H1 (cell line): ENCODE results near the gene LRRC28. TPM values are rescaled to one million over a fixed set of nuclear protein-coding genes. Genes with fewer than 3 reads are reported as not detected.

ENCODE experiments used
- CTCF ChIA-PET: fragments of 300-600 bp; sonication (Branson Sonifier 250); formaldehyde crosslinking; loops from one replicate; lab custom pipeline; 2021; ENCODE audit not compliant: partially characterized antibody; lab: Charles Lee
- POLR2A ChIA-PET: fragments of 300-600 bp; sonication (Branson Sonifier 250); formaldehyde crosslinking; loops from one replicate; lab custom pipeline; 2021; ENCODE audit warnings: inconsistent platforms; ENCODE audit not compliant: partially characterized antibody; lab: Charles Lee
- DNase-seq, 2 experiments: peaks; one replicate each; pipeline versions ENCODE4 v3.0.0 to v3.0.0-alpha.2; 2010 to 2022; ENCODE audit warnings: low spot score in 2 of 2, low read depth in 1 of 2, mixed read lengths in 1 of 2
- FAIRE-seq: peaks from 2 replicates; lab custom pipeline; 2011; peaks lifted over from hg19 to GRCh38; lab: Jason Lieb, UNC
- H2AFZ ChIP-seq: 2 replicates; pipeline ENCODE4 v1.8.1; 2012; ENCODE audit warnings: low read length, inconsistent platforms
- H2AK5ac ChIP-seq: 2 replicates; pipeline ENCODE4 v1.6.1; 2013; ENCODE audit warnings: low read depth, low read length
- H2BK120ac ChIP-seq: replicated peaks from 2 replicates; pipeline ENCODE3; 2013; ENCODE audit warnings: low read depth, low read length, inconsistent platforms
- H2BK12ac ChIP-seq: 2 replicates; pipeline ENCODE4 v1.6.1; 2013; ENCODE audit warnings: low read depth, low read length
- H2BK15ac ChIP-seq: 2 replicates; pipeline ENCODE4 v1.6.1; 2013; ENCODE audit warnings: low read length
- H2BK20ac ChIP-seq: 2 replicates; pipeline ENCODE4 v1.6.1; 2013; ENCODE audit warnings: low read length
- H2BK5ac ChIP-seq: 2 replicates; pipeline ENCODE4 v1.6.1; 2013; ENCODE audit warnings: low read depth, low read length
- H3K14ac ChIP-seq: 2 replicates; pipeline ENCODE4 v1.6.1; 2013; ENCODE audit warnings: inconsistent platforms; ENCODE audit not compliant: insufficient read length
- H3K18ac ChIP-seq: 2 replicates; pipeline ENCODE4 v1.6.1; 2013; ENCODE audit warnings: low read length; ENCODE audit errors: extremely low read depth
- H3K23ac ChIP-seq: 2 replicates; pipeline ENCODE4 v1.6.1; 2013; ENCODE audit warnings: inconsistent platforms; ENCODE audit not compliant: insufficient read length
- H3K23me2 ChIP-seq: 2 replicates; pipeline ENCODE4 v1.6.1; 2013; ENCODE audit warnings: low read depth, low read length
- H3K27ac ChIP-seq: 2 replicates; pipeline ENCODE4 v1.6.1; 2011; ENCODE audit warnings: low read depth, low read length, inconsistent platforms
- H3K27me3 ChIP-seq, 4 experiments: replicated peaks in 1 of 4; 1 replicate in 1 of 4; 2 replicates in 3 of 4; pipeline versions ENCODE4 v1.6.1 to v1.8.1; 2011 to 2013; ENCODE audit warnings: low read length in 3 of 4, mild to moderate bottlenecking in 3 of 4, inconsistent platforms in 2 of 4, mixed read lengths in 2 of 4, moderate library complexity in 1 of 4; ENCODE audit not compliant: control insufficient read depth in 3 of 4, insufficient read depth in 3 of 4; ENCODE audit errors: extremely low read depth in 1 of 4
- H3K36me3 ChIP-seq, 4 experiments: 2 replicates each; pipeline versions ENCODE4 v1.6.1 to v1.8.1; 2011 to 2013; ENCODE audit warnings: mild to moderate bottlenecking in 4 of 4, low read length in 3 of 4, moderate library complexity in 2 of 4, control low read depth in 1 of 4, inconsistent platforms in 1 of 4; ENCODE audit not compliant: insufficient read depth in 4 of 4, control insufficient read depth in 2 of 4
- H3K4ac ChIP-seq: replicated peaks from 2 replicates; pipeline ENCODE3; 2013; ENCODE audit warnings: low read length, low read depth, mixed read lengths, inconsistent platforms; ENCODE audit not compliant: insufficient read length
- H3K4me1 ChIP-seq, 4 experiments: replicated peaks in 1 of 4; 1 replicate in 1 of 4; 2 replicates in 3 of 4; pipeline versions ENCODE4 v1.6.1 to v1.8.1; 2011 to 2013; ENCODE audit warnings: low read length in 3 of 4, inconsistent platforms in 2 of 4, mixed read lengths in 1 of 4; ENCODE audit not compliant: insufficient read depth in 4 of 4, control insufficient read depth in 3 of 4
- H3K4me2 ChIP-seq, 2 experiments: 2 replicates each; pipeline versions ENCODE4 v1.6.1 to v1.8.1; 2011 to 2013; ENCODE audit warnings: low read depth in 2 of 2, low read length in 2 of 2, control low read depth in 1 of 2, inconsistent platforms in 1 of 2, mild to moderate bottlenecking in 1 of 2; ENCODE audit not compliant: insufficient read depth in 1 of 2
- H3K4me3 ChIP-seq, 4 experiments: fragments of 200-600, 300-600 bp in 1 of 4; sonication (generic), shearing (Covaris generic), sonication (Bioruptor Twin) in 1 of 4; 2 replicates each; pipeline versions ENCODE4 v1.5.1 to v1.8.1; 2011 to 2016; ENCODE audit warnings: low read length in 4 of 4, low read depth in 3 of 4, control low read depth in 2 of 4, inconsistent platforms in 2 of 4, mild to moderate bottlenecking in 2 of 4, mixed read lengths in 1 of 4, moderate library complexity in 1 of 4; ENCODE audit not compliant: insufficient read depth in 2 of 4; ENCODE audit errors: extremely low read depth in 1 of 4
- H3K56ac ChIP-seq: replicated peaks from 2 replicates; pipeline ENCODE3; 2013; ENCODE audit warnings: low read depth, mild to moderate bottlenecking, mixed read lengths, low read length, inconsistent platforms; ENCODE audit not compliant: insufficient read length
- H3K79me1 ChIP-seq: 2 replicates; pipeline ENCODE4 v1.6.1; 2013; ENCODE audit warnings: low read depth, low read length, control low read depth
- H3K79me2 ChIP-seq, 2 experiments: 2 replicates each; pipeline versions ENCODE4 v1.6.1 to v1.8.1; 2012 to 2013; ENCODE audit warnings: low read length in 2 of 2, mild to moderate bottlenecking in 2 of 2, inconsistent platforms in 1 of 2; ENCODE audit not compliant: insufficient read depth in 2 of 2, control insufficient read depth in 1 of 2
- H3K9ac ChIP-seq, 4 experiments: replicated peaks in 1 of 4; 1 replicate in 1 of 4; 2 replicates in 3 of 4; pipeline versions ENCODE4 v1.6.1 to v1.8.1; 2011 to 2013; ENCODE audit warnings: low read depth in 3 of 4, low read length in 3 of 4, control low read depth in 2 of 4, mild to moderate bottlenecking in 2 of 4, moderate library complexity in 2 of 4, inconsistent platforms in 1 of 4; ENCODE audit errors: extremely low read depth in 1 of 4
- H3K9me3 ChIP-seq, 2 experiments: 2 replicates each; pipeline versions ENCODE4 v1.6.1 to v1.8.1; 2012 to 2013; ENCODE audit warnings: mild to moderate bottlenecking in 2 of 2, moderate library complexity in 2 of 2, control low read depth in 1 of 2, inconsistent platforms in 1 of 2, low read depth in 1 of 2, low read length in 1 of 2, mixed read lengths in 1 of 2; ENCODE audit not compliant: insufficient read depth in 2 of 2
- H4K20me1 ChIP-seq, 2 experiments: replicated peaks in 1 of 2; 2 replicates each; pipeline versions ENCODE3 to v1.8.1; 2011 to 2013; ENCODE audit warnings: inconsistent platforms in 2 of 2, low read length in 2 of 2, mild to moderate bottlenecking in 1 of 2; ENCODE audit not compliant: insufficient read depth in 2 of 2, control insufficient read depth in 1 of 2
- H4K5ac ChIP-seq: 2 replicates; pipeline ENCODE4 v1.6.1; 2013; ENCODE audit warnings: low read length, low read depth, mixed read lengths, inconsistent platforms; ENCODE audit not compliant: insufficient read length
- H4K8ac ChIP-seq: 2 replicates; pipeline ENCODE4 v1.8.0; 2013; ENCODE audit warnings: mild to moderate bottlenecking, moderate library complexity, low read length, inconsistent platforms; ENCODE audit not compliant: insufficient read depth; ENCODE audit errors: extremely low read depth
- H4K91ac ChIP-seq: replicated peaks from 2 replicates; pipeline ENCODE3; 2013; ENCODE audit warnings: low read length, mixed read lengths, inconsistent platforms; ENCODE audit not compliant: insufficient read length
- JUND ChIP-seq: IDR thresholded peaks from 2 replicates; pipeline ENCODE4 v1.6.1; 2011; ENCODE audit warnings: mild to moderate bottlenecking, improper control_type of control experiment, low read length
- SP1 ChIP-seq: IDR thresholded peaks from 2 replicates; pipeline ENCODE4 v1.6.1; 2011; ENCODE audit warnings: low read depth, low read length
- WGBS, 2 experiments: shearing (Covaris generic) in 1 of 2; methylation state at CpG; one replicate each; pipeline versions ENCODE4 v1.1.6 to v1.1.7; 2013 to 2015; ENCODE audit warnings: low lambda C conversion rate in 2 of 2, mixed read lengths in 2 of 2, inconsistent platforms in 1 of 2, low coverage in 1 of 2, missing lambda C conversion rate in 1 of 2; ENCODE audit not compliant: insufficient replicate concordance in 2 of 2, insufficient coverage in 1 of 2, insufficient read length in 1 of 2; ENCODE audit errors: extremely low coverage in 1 of 2, missing lambda C conversion rate in 1 of 2; 5-methylcytosine and 5-hydroxymethylcytosine counted together
- polyA plus RNA-seq, 7 experiments: library from polyadenylated mRNA; depleted of rRNA in 3 of 7; stranded (reverse) in 5 of 7; unstranded in 2 of 7; fragments of >200 nt in 5 of 7; fragments of 200-250 nt in 2 of 7; gene quantifications; 1 replicate in 5 of 7; 2 replicates in 1 of 7; 4 replicates in 1 of 7; pipeline versions ENCODE4 v1.2.1 to v1.2.3, GENCODE V29; 2011 to 2013; ENCODE audit warnings: missing spikeins in 2 of 7, mixed read lengths in 2 of 7
- total RNA-seq: library from RNA; stranded (reverse); fragmentation: NEBNext Ultra II Directional; extraction: Animal tissue kit (Norgen Biotek cat#: 25700); gene quantifications from 2 replicates; pipeline ENCODE4 v1.2.1, GENCODE V29; 2021

Gene LRRC28
- total and polyA plus RNA-seq, 2 of the 8 experiments (the other 6 are each of a cell fraction or from before 2014, with no cell fraction given), result 20.2 to 23.3 TPM

DNA sequence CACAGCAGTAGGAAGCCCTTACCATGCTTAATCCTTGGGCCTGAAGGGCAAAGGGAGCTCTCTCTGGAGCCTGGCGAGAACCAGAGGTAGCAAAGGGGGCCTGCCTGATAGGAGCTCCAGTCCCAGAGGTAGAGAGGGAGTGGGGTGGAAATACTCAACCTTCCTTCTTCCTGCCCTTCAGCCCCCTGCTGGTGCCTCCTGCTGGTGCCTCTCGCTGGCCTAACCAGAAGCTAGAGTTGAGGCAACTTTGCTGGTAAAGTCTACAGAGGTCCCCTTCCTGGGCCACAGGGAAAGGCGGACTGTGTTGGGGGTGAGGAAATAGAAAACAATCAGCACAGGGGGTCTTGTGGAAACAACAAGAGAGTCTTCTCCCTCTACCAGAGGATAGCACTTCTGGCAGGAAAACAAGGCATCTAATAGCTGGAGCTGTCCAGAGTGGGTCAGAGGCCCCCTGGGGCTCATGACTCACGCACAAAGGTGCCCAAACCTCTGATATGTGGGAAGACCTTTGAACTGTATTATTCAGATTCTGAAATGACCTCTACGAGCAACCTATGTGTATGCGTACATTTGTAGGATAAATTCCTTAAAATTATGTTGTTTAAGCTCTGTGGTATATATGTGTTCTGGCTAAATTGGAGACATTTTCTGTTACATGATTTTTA lies 133.9 kb downstream of the LRRC28 start:
- H3K79me1 ChIP-seq, result no peaks in the 10 kb centered on the region
- no peaks in the 10 kb centered on the region for H3K36me3 ChIP-seq
- H3K23me2 ChIP-seq, result no peaks in the 10 kb centered on the region
- H3K9ac ChIP-seq, result no peak overlapping the region
- no peaks in the 10 kb centered on the region for H4K20me1 ChIP-seq
- H2AK5ac ChIP-seq, result no peak overlapping the region
- H2BK5ac ChIP-seq, result no peak overlapping the region
- no peak overlapping the region for H3K4me3 ChIP-seq
- ChIA-PET POLR2A (interaction anchor here (1.4 kb wide), 1 partner anchor 334 kb away, joined by 3 read pairs; no protein-coding TSS in a partner anchor), CTCF (interaction anchor here (1.1 to 1.9 kb wide), 7 partner anchors 23 to 319 kb away, joined by 3 to 10 read pairs (median 3); no protein-coding TSS in a partner anchor)
- H2BK15ac ChIP-seq, result no peak overlapping the region
- H3K27ac ChIP-seq, result no peak overlapping the region
- no peak overlapping the region for H3K4me2 ChIP-seq
- no peak overlapping the region for H4K5ac ChIP-seq
- no peak overlapping the region for H2BK12ac ChIP-seq
- no peak overlapping the region for H3K14ac ChIP-seq
- H3K18ac ChIP-seq, result no peak overlapping the region
- no peak for DNase-seq
- TF ChIP-seq JUND (0 out of 2 replicates have a peak, but pooled peaks have one; percentile 17), SP1 (no peak)
- no peak overlapping the region for H2BK20ac ChIP-seq
- 86% methylated on average over 6 of the region's 6 CpGs; no CpG with 5 or more reads in 1 of the 2 experiments for WGBS, 2 experiments
- no peak overlapping the region for H3K56ac ChIP-seq
- no peak overlapping the region for H3K4ac ChIP-seq
- H3K27me3 ChIP-seq, result no peaks in the 10 kb centered on the region
- FAIRE-seq, result no peak
- H4K91ac ChIP-seq, result no peak overlapping the region
- no peak overlapping the region for H4K8ac ChIP-seq
- H2BK120ac ChIP-seq, result no peak overlapping the region
- peaks cover 3 to 6% of the 10 kb centered on the region in 2 experiments; a peak in 2 of 4 replicates for H3K9me3 ChIP-seq
- H3K4me1 ChIP-seq, result peaks cover 0 to 3% (median 0%) of the 10 kb centered on the region in 4 experiments; a peak in 1 of 7 replicates
- H2AFZ ChIP-seq, result no peak overlapping the region
- no peak overlapping the region for H3K23ac ChIP-seq
- H3K79me2 ChIP-seq, result no peaks in the 10 kb centered on the region
